Measurements from ENCODE around the gene TMC6. TPM values are rescaled to one million over a fixed set of nuclear protein-coding genes. Genes with fewer than 3 reads are reported as not detected.
"Not testable (repeated sequence)": the region's sequence is repeated elsewhere in the genome, so short reads cannot be mapped to it uniquely, and the experiment has no call there.

The TMC6 gene
- total RNA-seq, 1 experiment from 2014 or later, result 82.2 TPM

GRCh38 chr17:78144736-78145641 is 16.4 kb upstream of the TMC6 start:
- no peak overlapping the region for H3K4me3 ChIP-seq (ENCODE audit: insufficient read depth, low read depth, low read length)
- H3K27me3 ChIP-seq (ENCODE audit: control insufficient read depth, insufficient read depth, low read length), result peaks cover 2% of the 10 kb centered on the region; the same call in 1 of the 2 replicates
- no peaks in the 10 kb centered on the region for H3K36me3 ChIP-seq (replicated peaks; ENCODE audit: control insufficient read depth, insufficient read depth, low read length)
- peak; percentile 43 for DNase-seq

GRCh38 chr17:78144147-78144719 is 15.7 kb upstream of the TMC6 start:
- H3K4me3 ChIP-seq (ENCODE audit: insufficient read depth, low read depth, low read length), result no peak overlapping the region

GRCh38 chr17:78143214-78144146 is 14.9 kb upstream of the TMC6 start:
- Histone ChIP-seq H3K4me3 (ENCODE audit: insufficient read depth, low read depth, low read length) (no peak overlapping the region), H3K36me3 (replicated peaks; ENCODE audit: control insufficient read depth, insufficient read depth, low read length) (no peaks in the 10 kb centered on the region), H3K27me3 (ENCODE audit: control insufficient read depth, insufficient read depth, low read length) (peaks cover 2% of the 10 kb centered on the region; the same call in 1 of the 2 replicates)
- DNase-seq, result no peak

More at GRCh38 chr17:78144147-78144719, 15.7 kb upstream of the TMC6 start:
- no peak for DNase-seq
- Histone ChIP-seq H3K36me3 (replicated peaks; ENCODE audit: control insufficient read depth, insufficient read depth, low read length) (no peaks in the 10 kb centered on the region), H3K27me3 (ENCODE audit: control insufficient read depth, insufficient read depth, low read length) (peaks cover 2% of the 10 kb centered on the region; the same call in 1 of the 2 replicates)

GRCh38 chr17:78142119-78142861 is 13.7 kb upstream of the TMC6 start:
- Histone ChIP-seq H3K4me3 (ENCODE audit: insufficient read depth, low read depth, low read length) (no peak overlapping the region), H3K27me3 (ENCODE audit: control insufficient read depth, insufficient read depth, low read length) (peaks cover 2% of the 10 kb centered on the region; the same call in 1 of the 2 replicates), H3K36me3 (replicated peaks; ENCODE audit: control insufficient read depth, insufficient read depth, low read length) (no peaks in the 10 kb centered on the region)
- DNase-seq, result no peak

GRCh38 chr17:78141437-78142118 is 13.0 kb upstream of the TMC6 start:
- Histone ChIP-seq H3K27me3 (ENCODE audit: control insufficient read depth, insufficient read depth, low read length) (peaks cover 2% of the 10 kb centered on the region; the same call in 1 of the 2 replicates), H3K4me3 (ENCODE audit: insufficient read depth, low read depth, low read length) (no peak overlapping the region), H3K36me3 (replicated peaks; ENCODE audit: control insufficient read depth, insufficient read depth, low read length) (no peaks in the 10 kb centered on the region)
- DNase-seq, result peak; percentile 55

GRCh38 chr17:78140169-78141051 is 11.9 kb upstream of the TMC6 start:
- H3K27me3 ChIP-seq (ENCODE audit: control insufficient read depth, insufficient read depth, low read length), result peaks cover 2% of the 10 kb centered on the region; the same call in 1 of the 2 replicates
- peak; percentile 99 for DNase-seq
- peak overlapping the region; percentile 31 for H3K4me3 ChIP-seq (ENCODE audit: insufficient read depth, low read depth, low read length)
- no peaks in the 10 kb centered on the region for H3K36me3 ChIP-seq (replicated peaks; ENCODE audit: control insufficient read depth, insufficient read depth, low read length)

GRCh38 chr17:78139861-78140168 is 11.3 kb upstream of the TMC6 start:
- H3K36me3 ChIP-seq (replicated peaks; ENCODE audit: control insufficient read depth, insufficient read depth, low read length); H3K4me3 ChIP-seq (ENCODE audit: insufficient read depth, low read depth, low read length): not testable (repeated sequence)

GRCh38 chr17:78138204-78139060 is 9.9 kb upstream of the TMC6 start:
- H3K36me3 ChIP-seq (replicated peaks; ENCODE audit: control insufficient read depth, insufficient read depth, low read length), result no peaks in the 10 kb centered on the region
- H3K4me3 ChIP-seq (ENCODE audit: insufficient read depth, low read depth, low read length), result no peak overlapping the region
- H3K27me3 ChIP-seq (ENCODE audit: control insufficient read depth, insufficient read depth, low read length), result peaks cover 5% of the 10 kb centered on the region
- peak; percentile 66 for DNase-seq

More at GRCh38 chr17:78139861-78140168, 11.3 kb upstream of the TMC6 start:
- DNase-seq; H3K27me3 ChIP-seq (ENCODE audit: control insufficient read depth, insufficient read depth, low read length): not testable (repeated sequence)

- Histone ChIP-seq H3K36me3 (replicated peaks; ENCODE audit: control insufficient read depth, insufficient read depth, low read length) (no peaks in the 10 kb centered on the region), H3K27me3 (ENCODE audit: control insufficient read depth, insufficient read depth, low read length) (peaks cover 10% of the 10 kb centered on the region), H3K4me3 (ENCODE audit: insufficient read depth, low read depth, low read length) (no peak overlapping the region)
- peak; percentile 83 for DNase-seq
Measured at GRCh38 chr17:78137392-78138203, 9.0 kb upstream of the TMC6 start.

- H3K4me3 ChIP-seq (ENCODE audit: insufficient read depth, low read depth, low read length), result no peak overlapping the region
- H3K27me3 ChIP-seq (ENCODE audit: control insufficient read depth, insufficient read depth, low read length), result peaks cover 12% of the 10 kb centered on the region
- H3K36me3 ChIP-seq (replicated peaks; ENCODE audit: control insufficient read depth, insufficient read depth, low read length), result no peaks in the 10 kb centered on the region
- DNase-seq, result no peak
Measured at GRCh38 chr17:78135858-78136500, 7.4 kb upstream of the TMC6 start.

- Histone ChIP-seq H3K36me3 (replicated peaks; ENCODE audit: control insufficient read depth, insufficient read depth, low read length) (no peaks in the 10 kb centered on the region), H3K4me3 (ENCODE audit: insufficient read depth, low read depth, low read length) (no peak overlapping the region), H3K27me3 (ENCODE audit: control insufficient read depth, insufficient read depth, low read length) (peaks cover 10% of the 10 kb centered on the region)
- DNase-seq, result no peak
Measured at GRCh38 chr17:78134899-78135385, 6.4 kb upstream of the TMC6 start.

Measured in H7 (cell line).